Neutrophil (primary cell): ENCODE data around the gene RPRM.

Experiments
- H3K27ac ChIP-seq: fragments of 200-600 bp; sonication (generic); 2 replicates; pipeline ENCODE4 v1.5.1; 2016; ENCODE audit warnings: mild to moderate bottlenecking, moderate library complexity
- H3K27me3 ChIP-seq: fragments of 200-600 bp; sonication (generic); 2 replicates; pipeline ENCODE4 v1.6.0; 2016; ENCODE audit warnings: mild to moderate bottlenecking
- H3K36me3 ChIP-seq: fragments of 200-600 bp; sonication (generic); 2 replicates; pipeline ENCODE4 v1.5.1; 2017
- H3K4me1 ChIP-seq, 2 experiments: fragments of 200-600 bp in 1 of 2; sonication (generic) in 1 of 2; 1 replicate in 1 of 2; 2 replicates in 1 of 2; pipeline versions ENCODE4 v1.5.1 to v1.6.1; 2013 to 2016; ENCODE audit warnings: low read depth in 1 of 2, low read length in 1 of 2, mild to moderate bottlenecking in 1 of 2, moderate library complexity in 1 of 2; ENCODE audit not compliant: control insufficient read depth in 1 of 2, insufficient read depth in 1 of 2
- H3K4me3 ChIP-seq, 2 experiments: fragments of 200-600 bp in 1 of 2; sonication (generic) in 1 of 2; 1 replicate in 1 of 2; 2 replicates in 1 of 2; pipeline ENCODE4 v1.5.1; 2013 to 2016; ENCODE audit warnings: low read depth in 1 of 2, low read length in 1 of 2, mild to moderate bottlenecking in 1 of 2, moderate library complexity in 1 of 2
- H3K9me3 ChIP-seq: fragments of 200-600 bp; sonication (generic); 2 replicates; pipeline ENCODE4 v1.5.1; 2016
- CTCF ChIP-seq: fragments of 200-600 bp; sonication (generic); IDR thresholded peaks from 2 replicates; pipeline ENCODE4 v1.5.1; 2016; ENCODE audit warnings: antibody characterized with exemption

The RPRM gene

GRCh38 chr2:153479573-153479972, 1.0 kb upstream of the RPRM start:
- no peaks in the 10 kb centered on the region for H3K36me3 ChIP-seq
- no peaks in the 10 kb centered on the region for H3K9me3 ChIP-seq
- no peak for TF ChIP-seq CTCF
- peaks cover 82% of the 10 kb centered on the region for H3K27me3 ChIP-seq
- H3K27ac ChIP-seq, result no peak overlapping the region
- no peak overlapping the region for H3K4me3 ChIP-seq
- H3K4me1 ChIP-seq, result peaks cover 11 to 14% of the 10 kb centered on the region in 2 experiments

- Histone ChIP-seq H3K27ac (no peak overlapping the region), H3K9me3 (no peaks in the 10 kb centered on the region), H3K27me3 (peaks cover 95% of the 10 kb centered on the region), H3K36me3 (no peaks in the 10 kb centered on the region), H3K4me3 (peak overlapping the region in 1 of 2 experiments; percentile 54), H3K4me1 (peaks cover 11 to 14% of the 10 kb centered on the region in 2 experiments)
- no peak for TF ChIP-seq CTCF
Observed at GRCh38 chr2:153477636-153478288, 800 bp downstream of the RPRM start.

GRCh38 chr2:153476816-153477635, 1.5 kb downstream of the RPRM start:
- Histone ChIP-seq H3K27ac (no peak overlapping the region), H3K4me1 (peaks cover 11 to 14% of the 10 kb centered on the region in 2 experiments), H3K9me3 (no peaks in the 10 kb centered on the region), H3K27me3 (peaks cover 90% of the 10 kb centered on the region), H3K4me3 (no peak overlapping the region), H3K36me3 (no peaks in the 10 kb centered on the region)
- TF ChIP-seq CTCF, result no peak

- Histone ChIP-seq H3K36me3 (no peaks in the 10 kb centered on the region), H3K27me3 (peaks cover 84% of the 10 kb centered on the region), H3K4me3 (no peak overlapping the region), H3K27ac (no peak overlapping the region), H3K9me3 (no peaks in the 10 kb centered on the region), H3K4me1 (peaks cover 11 to 14% of the 10 kb centered on the region in 2 experiments)
- TF ChIP-seq CTCF, result no peak
Observed at GRCh38 chr2:153476491-153476815, 2.1 kb downstream of the RPRM start.

GRCh38 chr2:153474876-153475435, 3.6 kb downstream of the RPRM start:
- H3K9me3 ChIP-seq, result no peaks in the 10 kb centered on the region
- no peak overlapping the region for H3K27ac ChIP-seq
- TF ChIP-seq CTCF, result no peak
- no peaks in the 10 kb centered on the region for H3K36me3 ChIP-seq
- peaks cover 69% of the 10 kb centered on the region for H3K27me3 ChIP-seq
- H3K4me3 ChIP-seq, result no peak overlapping the region
- peaks cover 11 to 14% of the 10 kb centered on the region in 2 experiments for H3K4me1 ChIP-seq
